CD14-positive monocyte (primary cell): ENCODE results near the gene SGCD. TPM values are rescaled to one million over a fixed set of nuclear protein-coding genes. Genes with fewer than 3 reads are reported as not detected.

Source experiments
- DNase-seq, 3 donors: peaks; one replicate each; pipeline ENCODE4 v3.0.0-alpha.2; 2011 to 2022
- H2AFZ ChIP-seq: 2 replicates; pipeline ENCODE4 v1.6.0; 2012; ENCODE audit warnings: mild to moderate bottlenecking, low read depth, low read length, inconsistent platforms; ENCODE audit not compliant: insufficient read depth, poor library complexity, severe bottlenecking
- H3K27ac ChIP-seq, 2 donors: 1 replicate in 1 of 2; 2 replicates in 1 of 2; pipeline ENCODE4 v1.5.1; 2012 to 2013; ENCODE audit warnings: low read length in 2 of 2, control low read depth in 1 of 2, inconsistent platforms in 1 of 2, low read depth in 1 of 2, mild to moderate bottlenecking in 1 of 2
- H3K27me3 ChIP-seq, 2 donors: one replicate each; pipeline versions ENCODE4 v1.6.0 to v1.6.1; 2011 to 2013; ENCODE audit warnings: low read length in 2 of 2; ENCODE audit not compliant: control insufficient read depth in 2 of 2, insufficient read depth in 2 of 2
- H3K36me3 ChIP-seq, 2 donors: replicated peaks in 1 of 2; 1 replicate in 1 of 2; 2 replicates in 1 of 2; pipeline versions ENCODE4 v1.5.1 to v1.6.1; 2012 to 2013; ENCODE audit warnings: low read length in 2 of 2, control low read depth in 1 of 2, inconsistent platforms in 1 of 2, mild to moderate bottlenecking in 1 of 2; ENCODE audit not compliant: insufficient read depth in 2 of 2, control insufficient read depth in 1 of 2
- H3K4me1 ChIP-seq, 2 donors: 1 replicate in 1 of 2; 2 replicates in 1 of 2; pipeline versions ENCODE4 v1.5.1 to v1.6.1; 2012 to 2013; ENCODE audit warnings: low read length in 2 of 2, control low read depth in 1 of 2, inconsistent platforms in 1 of 2, mild to moderate bottlenecking in 1 of 2, moderate library complexity in 1 of 2; ENCODE audit not compliant: insufficient read depth in 2 of 2, control insufficient read depth in 1 of 2
- H3K4me2 ChIP-seq: replicated peaks from 2 replicates; pipeline ENCODE3; 2012; ENCODE audit warnings: low read length, moderate library complexity, mild to moderate bottlenecking; ENCODE audit not compliant: poor library complexity, severe bottlenecking; ENCODE audit errors: extremely low read depth
- H3K4me3 ChIP-seq, 3 experiments: fragments of 200-600 bp in 1 of 3; sonication (generic) in 1 of 3; replicated peaks in 1 of 3; 1 replicate in 2 of 3; 2 replicates in 1 of 3; pipeline ENCODE4 v1.5.1; 2011 to 2013; ENCODE audit warnings: low read length in 3 of 3, mild to moderate bottlenecking in 3 of 3, control low read depth in 2 of 3, low read depth in 2 of 3, inconsistent platforms in 1 of 3, moderate library complexity in 1 of 3
- H3K79me2 ChIP-seq: 2 replicates; pipeline ENCODE4 v1.6.0; 2012; ENCODE audit warnings: mild to moderate bottlenecking, control low read depth, inconsistent platforms, low read length, moderate library complexity; ENCODE audit not compliant: insufficient read depth
- H3K9ac ChIP-seq: 2 replicates; pipeline ENCODE4 v1.6.0; 2017; ENCODE audit warnings: low read length, mild to moderate bottlenecking; ENCODE audit not compliant: insufficient read depth, poor library complexity, severe bottlenecking
- H3K9me3 ChIP-seq, 2 donors: replicated peaks in 1 of 2; 1 replicate in 1 of 2; 2 replicates in 1 of 2; pipeline versions ENCODE4 v1.5.1 to v1.6.1; 2012 to 2013; ENCODE audit warnings: low read length in 2 of 2, control low read depth in 1 of 2; ENCODE audit not compliant: control insufficient read depth in 1 of 2, insufficient read depth in 1 of 2
- H4K20me1 ChIP-seq: 2 replicates; pipeline ENCODE4 v1.6.0; 2012; ENCODE audit warnings: mild to moderate bottlenecking, low read length, control low read depth, moderate library complexity; ENCODE audit not compliant: insufficient read depth
- H3K27ac Mint-ChIP-seq, 7 donors: one replicate each; pipeline ENCODE4 v1.8.0; 2020; ENCODE audit warnings: mild to moderate bottlenecking in 7 of 7, mixed read lengths in 7 of 7, moderate library complexity in 6 of 7, inconsistent platforms in 2 of 7
- H3K27me3 Mint-ChIP-seq, 3 donors: one replicate each; pipeline ENCODE4 v1.8.0; 2021 to 2022; ENCODE audit warnings: low read depth in 3 of 3, mild to moderate bottlenecking in 3 of 3, mixed read lengths in 3 of 3, moderate library complexity in 3 of 3, inconsistent platforms in 1 of 3
- H3K36me3 Mint-ChIP-seq, 2 donors: one replicate each; pipeline ENCODE4 v1.8.0; 2020; ENCODE audit warnings: mixed read lengths in 2 of 2, inconsistent platforms in 1 of 2, mild to moderate bottlenecking in 1 of 2
- H3K4me1 Mint-ChIP-seq: one replicate; pipeline ENCODE4 v1.8.0; 2020; ENCODE audit warnings: mild to moderate bottlenecking, mixed read lengths
- H3K4me3 Mint-ChIP-seq, 2 donors: one replicate each; pipeline ENCODE4 v1.8.0; 2020; ENCODE audit warnings: mild to moderate bottlenecking in 2 of 2, mixed read lengths in 2 of 2, moderate library complexity in 1 of 2
- H3K9me3 Mint-ChIP-seq, 7 donors: one replicate each; pipeline ENCODE4 v1.8.0; 2020 to 2022; ENCODE audit warnings: mixed read lengths in 7 of 7, mild to moderate bottlenecking in 6 of 7, moderate library complexity in 6 of 7, inconsistent platforms in 2 of 7
- WGBS: methylation state at CpG from one replicate; pipeline ENCODE4 v1.1.5; 2013; ENCODE audit warnings: missing lambda C conversion rate; ENCODE audit not compliant: insufficient coverage; 5-methylcytosine and 5-hydroxymethylcytosine counted together
- intact Hi-C, 2 donors: fragments of 100-400 bp; cut with micrococcal nuclease; formaldehyde crosslinking; loops; one replicate each; pipeline versions ENCODE4 v1.15.0 to v1.15.1; 2023
- polyA plus RNA-seq, 3 donors: library from polyadenylated mRNA; depleted of rRNA in 1 of 3; unstranded in 2 of 3; stranded (reverse) in 1 of 3; fragments of 300-500 nt in 2 of 3; fragments of >200 nt in 1 of 3; fragmentation: Illumina TruSeq in 2 of 3; gene quantifications; 1 replicate in 2 of 3; 2 replicates in 1 of 3; pipeline ENCODE4 v1.2.3, GENCODE V29; 2012 to 2021
- TF ChIP-seq, protein P1 (sequence below): fragments of 200-600 bp; IDR thresholded peaks from one replicate; pipeline ENCODE4 v1.8.0; 2022; ENCODE audit warnings: antibody characterized with exemption, mild to moderate bottlenecking

The SGCD gene
- polyA plus RNA-seq, 3 donors, result not detected

DNA sequence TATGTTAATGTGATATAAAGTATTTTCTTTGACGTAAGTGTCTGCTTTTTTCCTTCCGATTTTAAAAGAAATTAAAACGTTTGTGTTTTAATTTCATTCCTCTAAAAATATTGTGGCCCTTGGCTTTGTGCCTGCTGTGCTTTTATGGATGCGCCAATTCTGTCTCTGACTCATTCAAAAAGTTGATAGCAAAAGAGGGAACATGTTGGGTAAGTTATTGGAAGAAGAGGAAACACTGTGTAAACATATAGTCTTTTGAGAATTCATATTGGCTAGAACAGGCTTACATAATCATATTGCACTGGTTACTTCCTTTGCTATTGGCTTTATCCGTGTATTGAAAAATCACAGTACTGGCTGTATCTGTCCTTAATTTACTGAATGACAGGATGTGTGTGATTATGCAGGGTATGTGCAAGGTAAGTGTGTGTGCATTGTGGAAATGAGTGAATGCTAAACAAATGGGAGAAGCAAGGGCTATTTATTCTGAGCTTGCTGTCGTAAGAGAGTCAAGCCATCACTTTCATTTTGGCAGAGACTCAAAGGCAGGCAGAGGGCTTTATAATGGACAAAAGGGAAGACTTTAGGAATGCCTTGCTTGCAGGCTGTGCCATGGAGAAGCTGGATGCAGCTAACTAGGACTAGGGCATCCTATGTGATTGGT, 67.8 kb downstream of the SGCD start:
- H3K9ac ChIP-seq, result no peak overlapping the region

DNA sequence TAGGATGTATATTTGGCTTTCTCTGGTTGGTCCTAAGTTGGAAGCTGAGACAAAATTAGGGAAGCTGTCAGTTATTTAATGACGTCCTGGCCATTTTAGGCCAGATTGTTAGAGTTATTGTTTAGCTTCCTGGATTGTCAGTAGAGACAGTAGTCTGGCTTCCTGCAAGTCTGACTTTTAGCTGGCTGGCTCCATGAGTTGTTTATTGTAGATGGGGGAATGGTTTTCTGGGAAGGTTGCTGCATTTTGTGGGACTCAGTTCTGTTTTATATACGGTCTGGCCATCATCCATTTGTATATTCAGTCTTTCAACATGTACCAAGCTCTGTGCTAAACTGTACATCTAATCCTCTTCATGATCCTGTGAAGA, 68.3 kb downstream of the SGCD start:
- no peak for DNase-seq
- no peak overlapping the region for H3K27ac ChIP-seq
- H3K4me2 ChIP-seq, result no peak overlapping the region
- no peaks in the 10 kb centered on the region for H3K36me3 ChIP-seq
- Mint-ChIP-seq H3K27me3 (no peaks in the 10 kb centered on the region), H3K4me1 (no peaks in the 10 kb centered on the region), H3K9me3 (peaks cover 0 to 5% (median 1%) of the 10 kb centered on the region in 7 donors), H3K4me3 (no peak overlapping the region), H3K27ac (no peak overlapping the region), H3K36me3 (no peaks in the 10 kb centered on the region)
- 33% methylated on average over 1 of the region's 2 CpGs for WGBS
- H3K79me2 ChIP-seq, result no peaks in the 10 kb centered on the region
- peaks cover 0 to 3% of the 10 kb centered on the region in 2 donors for H3K9me3 ChIP-seq
- H2AFZ ChIP-seq, result no peak overlapping the region
- H3K4me3 ChIP-seq, result no peak overlapping the region
- H4K20me1 ChIP-seq, result no peaks in the 10 kb centered on the region
- TF ChIP-seq, protein P1, sequence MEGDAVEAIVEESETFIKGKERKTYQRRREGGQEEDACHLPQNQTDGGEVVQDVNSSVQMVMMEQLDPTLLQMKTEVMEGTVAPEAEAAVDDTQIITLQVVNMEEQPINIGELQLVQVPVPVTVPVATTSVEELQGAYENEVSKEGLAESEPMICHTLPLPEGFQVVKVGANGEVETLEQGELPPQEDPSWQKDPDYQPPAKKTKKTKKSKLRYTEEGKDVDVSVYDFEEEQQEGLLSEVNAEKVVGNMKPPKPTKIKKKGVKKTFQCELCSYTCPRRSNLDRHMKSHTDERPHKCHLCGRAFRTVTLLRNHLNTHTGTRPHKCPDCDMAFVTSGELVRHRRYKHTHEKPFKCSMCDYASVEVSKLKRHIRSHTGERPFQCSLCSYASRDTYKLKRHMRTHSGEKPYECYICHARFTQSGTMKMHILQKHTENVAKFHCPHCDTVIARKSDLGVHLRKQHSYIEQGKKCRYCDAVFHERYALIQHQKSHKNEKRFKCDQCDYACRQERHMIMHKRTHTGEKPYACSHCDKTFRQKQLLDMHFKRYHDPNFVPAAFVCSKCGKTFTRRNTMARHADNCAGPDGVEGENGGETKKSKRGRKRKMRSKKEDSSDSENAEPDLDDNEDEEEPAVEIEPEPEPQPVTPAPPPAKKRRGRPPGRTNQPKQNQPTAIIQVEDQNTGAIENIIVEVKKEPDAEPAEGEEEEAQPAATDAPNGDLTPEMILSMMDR, result no peak
- H3K4me1 ChIP-seq, result no peaks in the 10 kb centered on the region
- no peak overlapping the region for H3K9ac ChIP-seq
- intact Hi-C loops, result no loop called here
- H3K27me3 ChIP-seq, result no peaks in the 10 kb centered on the region

More for the DNA sequence above, 67.8 kb downstream of the SGCD start:
- Histone ChIP-seq H3K4me3 (no peak overlapping the region), H2AFZ (no peak overlapping the region), H3K79me2 (no peaks in the 10 kb centered on the region), H4K20me1 (no peaks in the 10 kb centered on the region), H3K27ac (no peak overlapping the region), H3K4me2 (no peak overlapping the region), H3K4me1 (no peaks in the 10 kb centered on the region), H3K9me3 (peaks cover 0 to 3% of the 10 kb centered on the region in 2 donors), H3K27me3 (no peaks in the 10 kb centered on the region), H3K36me3 (no peaks in the 10 kb centered on the region)
- H3K27ac Mint-ChIP-seq, result no peak overlapping the region
- H3K36me3 Mint-ChIP-seq, result no peaks in the 10 kb centered on the region
- WGBS, result 95% methylated on average over 2 of the region's 6 CpGs
- no peak overlapping the region for H3K4me3 Mint-ChIP-seq
- TF ChIP-seq, protein P1, result no peak
- no peaks in the 10 kb centered on the region for H3K4me1 Mint-ChIP-seq
- H3K27me3 Mint-ChIP-seq, result no peaks in the 10 kb centered on the region
- H3K9me3 Mint-ChIP-seq, result peaks cover 0 to 5% (median 1%) of the 10 kb centered on the region in 7 donors
- intact Hi-C loops, result no loop called here
- no peak for DNase-seq
